Stimulated activated CD4-positive, alpha-beta T cell treated with anti-CD3 and anti-CD28 coated beads, Interleukin-15, amount 100 ng/mL, for 24 hours (primary cell): Measurements from ENCODE around the gene ARL17B.
A peak's percentile ranks its signal among the peaks of the same experiment; 100 is the strongest.
"Not testable (repeated sequence)": the region's sequence is repeated elsewhere in the genome, so short reads cannot be mapped to it uniquely, and the experiment has no call there.

Source experiments
- DNase-seq: peaks from one replicate; pipeline ENCODE4 v3.0.0-alpha.2; 2020

Gene ARL17B

GRCh38 chr17:46244949-46245768 lies 116.4 kb downstream of the ARL17B start:
- not testable (repeated sequence) for DNase-seq

- DNase-seq: not testable (repeated sequence)
These were observed 117.1 kb downstream of the ARL17B start for GRCh38 chr17:46244339-46244913.

GRCh38 chr17:46243928-46244327 lies 117.6 kb downstream of the ARL17B start:
- DNase-seq: not testable (repeated sequence)

- DNase-seq: not testable (repeated sequence)
These were observed 118.1 kb downstream of the ARL17B start for GRCh38 chr17:46243505-46243904.

GRCh38 chr17:46231359-46231758 lies 130.2 kb downstream of the ARL17B start:
- DNase-seq: not testable (repeated sequence)

- peak; percentile 96 for DNase-seq
These were observed 136.2 kb downstream of the ARL17B start for GRCh38 chr17:46225274-46225794.

- DNase-seq: not testable (repeated sequence)
These were observed 136.7 kb downstream of the ARL17B start for GRCh38 chr17:46224864-46225263.
